ENCODE data around the gene DENND6B. TPM values are rescaled to one million over a fixed set of nuclear protein-coding genes. Genes with fewer than 3 reads are reported as not detected.

Gene DENND6B
- total RNA-seq, 4 donors from 2014 or later: 5.4 to 14.9 (median 6.3) TPM

- Histone ChIP-seq H3K4me1 (peaks cover 0 to 20% (median 12%) of the 10 kb centered on the region in 4 donors), H3K9me3 (no peaks in the 10 kb centered on the region), H3K4me3 (no peak overlapping the region), H3K36me3 (no peaks in the 10 kb centered on the region), H3K27me3 (peaks cover 0 to 15% of the 10 kb centered on the region in 2 donors), H3K27ac (no peak overlapping the region)
- TF ChIP-seq CTCF (IDR thresholded peaks at IDR 0.05) (no peak), POLR2A (IDR thresholded peaks at IDR 0.05) (no peak)
- no peak for DNase-seq
These were observed 67.5 kb downstream of the DENND6B start for GRCh38 chr22:50259302-50259701.

Other genes with a start within 250 kb of the DENND6B start
- not detected for gene MLC1, start 241.6 kb downstream of the DENND6B start, total RNA-seq
- under 1 TPM in 1 of 4 donors, not detected in 3; 0.67 TPM for gene MOV10L1, start 237.0 kb downstream of the DENND6B start, total RNA-seq
- gene PANX2, start 156.3 kb downstream of the DENND6B start, total RNA-seq: under 1 TPM in 1 of 4 donors, not detected in 3; 0.40 TPM
- gene TRABD, start 141.1 kb downstream of the DENND6B start, total RNA-seq: 100 to 1,000 TPM in 1 of 4 donors, 10 to 100 TPM in 3; 44.0 to 111 (median 86.3) TPM
- 100 to 1,000 TPM in 1 of 4 donors, 10 to 100 TPM in 3; 48.7 to 101 (median 74.0) TPM for gene SELENOO, start 126.0 kb downstream of the DENND6B start, total RNA-seq
- gene TUBGCP6, start 82.0 kb downstream of the DENND6B start, total RNA-seq: 100 to 1,000 TPM in 2 of 4 donors, 10 to 100 TPM in 2; 51.5 to 163 (median 111) TPM
- gene HDAC10, start 75.7 kb downstream of the DENND6B start, total RNA-seq: 100 to 1,000 TPM in 3 of 4 donors, 10 to 100 TPM in 1; 57.3 to 165 (median 119) TPM
- gene MAPK12, start 65.3 kb downstream of the DENND6B start, total RNA-seq: 10 to 100 TPM in 1 of 4 donors, 1 to 10 TPM in 3; 1.2 to 37.1 (median 5.4) TPM
- gene MAPK11, start 56.6 kb downstream of the DENND6B start, total RNA-seq: 10 to 100 TPM in 1 of 4 donors, 1 to 10 TPM in 2, not detected in 1; 2.0 to 14.0 (median 2.5) TPM
- 100 to 1,000 TPM; 182 to 597 (median 307) TPM for gene PLXNB2, start 19.4 kb downstream of the DENND6B start, total RNA-seq
- 100 to 1,000 TPM in 2 of 4 donors, 10 to 100 TPM in 2; 82.8 to 201 (median 111) TPM for gene PPP6R2, start 16.3 kb upstream of the DENND6B start, total RNA-seq
- gene SBF1, start 148.0 kb upstream of the DENND6B start, total RNA-seq: 100 to 1,000 TPM in 3 of 4 donors, 10 to 100 TPM in 1; 72.0 to 133 (median 121) TPM
- 1 to 10 TPM in 3 of 4 donors, under 1 TPM in 1; 0.83 to 8.4 (median 5.8) TPM for gene ADM2, start 154.5 kb upstream of the DENND6B start, total RNA-seq
- gene MIOX, start 159.8 kb upstream of the DENND6B start, total RNA-seq: not detected
- gene LMF2, start 180.7 kb upstream of the DENND6B start, total RNA-seq: 10 to 100 TPM; 68.5 to 94.9 (median 83.3) TPM
- gene NCAPH2, start 181.2 kb upstream of the DENND6B start, total RNA-seq: 10 to 100 TPM; 34.0 to 85.8 (median 41.2) TPM
- gene SCO2, start 198.6 kb upstream of the DENND6B start, total RNA-seq: 1 to 10 TPM in 3 of 4 donors, not detected in 1; 1.2 to 6.3 (median 4.5) TPM
- 10 to 100 TPM; 53.5 to 93.9 (median 88.3) TPM for gene TYMP, start 203.0 kb upstream of the DENND6B start, total RNA-seq
- 1 to 10 TPM in 1 of 4 donors, not detected in 3; 1.1 TPM for gene KLHDC7B, start 218.9 kb upstream of the DENND6B start, total RNA-seq
- not detected for gene SYCE3, start 235.9 kb upstream of the DENND6B start, total RNA-seq

Data from Peyer's patch (tissue), 4 donors.